Upper lobe of left lung (tissue), 6 donors: ENCODE data around the gene SPATA24. TPM values are rescaled to one million over a fixed set of nuclear protein-coding genes. Genes with fewer than 3 reads are reported as not detected.

Experiments
- ATAC-seq, 2 donors: fragments of 200-7000 bp; cut with Tn5 transposase; one replicate each; pipeline ENCODE4 v1.9.1; 2022; ENCODE audit warnings: mild to moderate bottlenecking in 2 of 2, moderate library complexity in 2 of 2; ENCODE audit not compliant: low FRiP score in 2 of 2
- DNase-seq, 2 donors: peaks; one replicate each; pipeline ENCODE4 v3.0.0-alpha.2; 2019 to 2020
- H3K27ac ChIP-seq, 4 donors: fragments of 200-600 bp; sonication (generic); one replicate each; pipeline ENCODE4 v1.5.1; 2016 to 2019
- H3K27me3 ChIP-seq, 4 donors: fragments of 200-600 bp; sonication (generic); one replicate each; pipeline ENCODE4 v1.5.1; 2017 to 2019
- H3K36me3 ChIP-seq, 4 donors: fragments of 200-600 bp; sonication (generic); one replicate each; pipeline ENCODE4 v1.5.1; 2016 to 2019
- H3K4me1 ChIP-seq, 4 donors: fragments of 200-600 bp; sonication (generic); one replicate each; pipeline ENCODE4 v1.5.1; 2018 to 2019
- H3K4me3 ChIP-seq, 4 donors: fragments of 200-600 bp; sonication (generic); one replicate each; pipeline ENCODE4 v1.5.1; 2017 to 2019; ENCODE audit warnings: mild to moderate bottlenecking in 2 of 4, moderate library complexity in 1 of 4
- H3K9me3 ChIP-seq, 4 donors: fragments of 200-600 bp; sonication (generic); one replicate each; pipeline ENCODE4 v1.5.1; 2018 to 2019
- EP300 ChIP-seq, 4 donors: sonication (generic); formaldehyde crosslinking; IDR thresholded peaks; one replicate each; pipeline ENCODE4 v1.5.1; 2017; ENCODE audit warnings: antibody characterized with exemption in 4 of 4, control low read depth in 2 of 4
- POLR2A ChIP-seq, 4 donors: fragments of 450-650 bp; IDR thresholded peaks; one replicate each; pipeline ENCODE4 v1.5.1; 2016 to 2017; ENCODE audit warnings: antibody characterized with exemption in 4 of 4, mild to moderate bottlenecking in 2 of 4
- POLR2AphosphoS5 ChIP-seq, 2 donors: sonication (generic); formaldehyde crosslinking; IDR thresholded peaks; one replicate each; pipeline ENCODE4 v1.5.1; 2017; ENCODE audit warnings: antibody characterized with exemption in 2 of 2
- WGBS, 2 donors: methylation state at CpG; one replicate each; pipeline ENCODE4 v1.1.5; 2017 to 2018; 5-methylcytosine and 5-hydroxymethylcytosine counted together
- total RNA-seq, 6 donors: library from RNA; depleted of rRNA in 4 of 6; stranded (reverse); fragments of >200 nt in 4 of 6; gene quantifications; one replicate each; pipeline versions ENCODE4 v1.1.0 to v1.2.1, GENCODE V29; 2016 to 2021
- TF ChIP-seq, protein P1 (sequence below), 6 experiments: fragments of 450-650 bp in 4 of 6; fragments of 200-600 bp in 2 of 6; sonication (generic) in 2 of 6; IDR thresholded peaks; one replicate each; pipeline ENCODE4 v1.5.1; 2016 to 2019; ENCODE audit warnings: antibody characterized with exemption in 6 of 6
- donor health status: DM: no; HTN: no; CAD: no; lungs with moderate emphysema.
- donor health status: DM: no; HTN: yes; CAD: no; lungs with severe emphysema.

SPATA24 gene
- total RNA-seq, 6 donors from 2014 or later, result 2.9 to 6.3 (median 4.8) TPM; not detected in 1

- no peaks in the 10 kb centered on the region for H3K9me3 ChIP-seq
- peaks cover 14 to 43% (median 35%) of the 10 kb centered on the region in 4 donors for H3K4me1 ChIP-seq
- ATAC-seq, result no peak
- H3K27me3 ChIP-seq, result peaks cover 0 to 31% (median 18%) of the 10 kb centered on the region in 4 donors
- H3K36me3 ChIP-seq, result no peaks in the 10 kb centered on the region
- WGBS, 2 donors, result 75 to 82% methylated on average over 6 to 8 of the region's 8 CpGs
- no peak for DNase-seq
- TF ChIP-seq EP300 (IDR thresholded peaks at IDR 0.05) (no peak), POLR2AphosphoS5 (IDR thresholded peaks at IDR 0.05) (no peak), POLR2A (IDR thresholded peaks at IDR 0.05) (no peak)
- TF ChIP-seq, protein P1, sequence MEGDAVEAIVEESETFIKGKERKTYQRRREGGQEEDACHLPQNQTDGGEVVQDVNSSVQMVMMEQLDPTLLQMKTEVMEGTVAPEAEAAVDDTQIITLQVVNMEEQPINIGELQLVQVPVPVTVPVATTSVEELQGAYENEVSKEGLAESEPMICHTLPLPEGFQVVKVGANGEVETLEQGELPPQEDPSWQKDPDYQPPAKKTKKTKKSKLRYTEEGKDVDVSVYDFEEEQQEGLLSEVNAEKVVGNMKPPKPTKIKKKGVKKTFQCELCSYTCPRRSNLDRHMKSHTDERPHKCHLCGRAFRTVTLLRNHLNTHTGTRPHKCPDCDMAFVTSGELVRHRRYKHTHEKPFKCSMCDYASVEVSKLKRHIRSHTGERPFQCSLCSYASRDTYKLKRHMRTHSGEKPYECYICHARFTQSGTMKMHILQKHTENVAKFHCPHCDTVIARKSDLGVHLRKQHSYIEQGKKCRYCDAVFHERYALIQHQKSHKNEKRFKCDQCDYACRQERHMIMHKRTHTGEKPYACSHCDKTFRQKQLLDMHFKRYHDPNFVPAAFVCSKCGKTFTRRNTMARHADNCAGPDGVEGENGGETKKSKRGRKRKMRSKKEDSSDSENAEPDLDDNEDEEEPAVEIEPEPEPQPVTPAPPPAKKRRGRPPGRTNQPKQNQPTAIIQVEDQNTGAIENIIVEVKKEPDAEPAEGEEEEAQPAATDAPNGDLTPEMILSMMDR (IDR thresholded peaks at IDR 0.05), result no peak
- H3K27ac ChIP-seq, result no peak overlapping the region
- H3K4me3 ChIP-seq, result no peak overlapping the region
Measured at GRCh38 chr5:139395844-139396640, 7.8 kb downstream of the SPATA24 start.

DNA sequence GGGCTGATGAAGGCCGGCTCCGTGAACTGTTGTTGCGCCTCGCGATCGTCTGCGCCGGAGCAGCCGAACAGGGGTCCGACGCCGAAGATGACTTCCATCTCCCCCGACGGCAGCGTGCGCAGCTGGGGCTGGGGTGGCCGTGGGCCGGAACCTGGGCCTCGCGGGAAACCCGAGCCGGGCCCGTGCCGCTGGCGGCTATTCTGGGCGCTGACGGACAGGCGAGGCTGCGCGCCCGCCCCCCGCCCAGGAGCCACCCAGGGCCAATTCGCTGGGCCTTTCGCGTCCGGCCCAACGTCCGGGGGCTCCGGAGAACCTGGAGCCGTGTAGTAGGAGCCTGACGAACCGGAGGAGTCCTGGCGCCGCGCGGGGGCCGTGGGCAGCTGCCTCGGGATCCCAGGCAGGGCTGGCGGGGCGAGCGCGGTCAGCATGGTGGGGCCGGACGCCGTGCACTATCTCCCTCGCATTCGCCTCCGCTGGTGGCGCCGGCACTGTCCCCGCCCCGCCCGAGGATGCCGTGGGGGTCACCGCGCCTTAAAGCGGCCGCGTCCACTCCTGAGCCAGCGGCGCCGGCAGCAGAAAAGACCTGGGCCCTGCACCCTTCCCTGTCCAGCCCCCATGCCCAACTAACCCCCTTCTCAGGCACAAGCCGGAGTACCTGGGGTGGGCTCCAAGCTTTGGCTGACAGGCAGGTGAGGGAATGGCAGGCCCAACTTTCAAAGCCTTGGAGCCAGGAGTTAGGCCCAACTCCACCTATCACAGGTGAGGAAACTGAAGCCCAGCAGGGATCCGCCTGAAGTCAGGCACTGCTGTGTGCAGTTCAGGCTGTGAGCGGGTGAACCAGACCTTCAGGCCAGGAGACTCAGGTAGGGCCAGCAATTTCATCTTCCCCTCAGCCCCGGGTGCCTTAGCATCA is 9.0 kb downstream of the SPATA24 start, which contains the start of gene PROB1:
TSS of gene PROB1 (minus strand) at position 451 of the 913 bp plus-strand sequence. CDS start at position 428, 23 bp downstream.
- Histone ChIP-seq H3K4me3 (peak within 1 kb of the TSS; percentile 25 to 65 (median 54)), H3K27me3 (peaks cover 0 to 31% (median 18%) of the 10 kb centered on the region in 4 donors), H3K36me3 (no peaks in the 10 kb centered on the region), H3K27ac (peak within 1 kb of the TSS in 3 of 4 donors; percentile 17 to 46 (median 35)), H3K4me1 (peaks cover 14 to 43% (median 35%) of the 10 kb centered on the region in 4 donors), H3K9me3 (no peaks in the 10 kb centered on the region)
- DNase-seq, result peak in 1 of 2 donors; percentile 88
- 41 to 54% methylated on average over 7 to 40 of the region's 76 CpGs for WGBS, 2 donors
- peak in 1 of 2 donors; percentile 36 for ATAC-seq
- no peak for TF ChIP-seq POLR2A (IDR thresholded peaks at IDR 0.05)
- TF ChIP-seq, protein P1 (IDR thresholded peaks at IDR 0.05), result no peak

DNA sequence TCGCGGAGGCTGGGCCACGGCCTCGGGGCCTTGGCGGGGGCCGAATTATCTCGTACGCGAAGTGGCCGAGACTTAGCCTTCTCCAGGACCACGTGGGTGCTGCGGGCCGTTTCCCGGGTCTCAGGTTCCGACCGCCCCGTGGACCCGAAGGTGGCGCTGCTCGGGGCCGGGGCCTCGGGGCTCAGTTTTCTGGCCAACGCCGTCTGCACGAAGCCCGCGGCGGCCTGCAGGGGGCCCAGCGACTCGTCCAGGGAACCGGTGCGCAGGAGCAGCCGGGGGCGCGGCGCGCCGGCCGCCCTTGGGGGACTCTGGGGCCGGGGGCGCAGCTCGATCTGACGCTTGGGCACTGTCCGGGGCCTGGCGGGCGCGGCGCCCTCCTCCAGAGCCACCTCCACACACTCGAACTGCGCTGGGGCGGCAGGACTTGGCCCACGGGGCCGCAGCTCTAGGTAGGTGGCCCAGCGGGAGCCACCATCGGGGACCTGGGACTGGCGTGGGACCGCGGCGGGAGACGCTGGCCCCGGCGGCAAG is 9.7 kb downstream of the SPATA24 start:
- ATAC-seq (peak in 1 of 2 donors; percentile 37), DNase-seq (peak in 1 of 2 donors; percentile 91)
- Histone ChIP-seq H3K36me3 (no peaks in the 10 kb centered on the region), H3K9me3 (no peaks in the 10 kb centered on the region), H3K27ac (peak overlapping the region in 2 of 4 donors; percentile 17 to 46), H3K4me1 (peaks cover 14 to 43% (median 35%) of the 10 kb centered on the region in 4 donors), H3K27me3 (peaks cover 0 to 31% (median 18%) of the 10 kb centered on the region in 4 donors), H3K4me3 (peak overlapping the region; percentile 25 to 65 (median 54))
- TF ChIP-seq EP300 (IDR thresholded peaks at IDR 0.05), result no peak
- TF ChIP-seq, protein P1 (IDR thresholded peaks at IDR 0.05), result peak in 4 of 6 experiments; percentile 22 to 63 (median 54)
- no peak for TF ChIP-seq POLR2AphosphoS5 (IDR thresholded peaks at IDR 0.05)
- WGBS, 2 donors, result 24% methylated on average over 28 of the region's 62 CpGs; no CpG with 5 or more reads in 1 of the 2 donors

- H3K27me3 ChIP-seq, result peaks cover 0 to 31% (median 18%) of the 10 kb centered on the region in 4 donors
- 23 to 26% methylated on average over 10 to 18 of the region's 49 CpGs for WGBS, 2 donors
- no peak for TF ChIP-seq POLR2A (IDR thresholded peaks at IDR 0.05)
- TF ChIP-seq POLR2AphosphoS5 (IDR thresholded peaks at IDR 0.05), result no peak
- TF ChIP-seq, protein P1 (IDR thresholded peaks at IDR 0.05), result no peak
- no peak for TF ChIP-seq EP300 (IDR thresholded peaks at IDR 0.05)
Measured at GRCh38 chr5:139393497-139394122, 10.3 kb downstream of the SPATA24 start.

More at GRCh38 chr5:139393497-139394122, 10.3 kb downstream of the SPATA24 start:
- ATAC-seq, result no peak
- Histone ChIP-seq H3K36me3 (no peaks in the 10 kb centered on the region), H3K4me1 (peaks cover 14 to 46% (median 36%) of the 10 kb centered on the region in 4 donors), H3K9me3 (no peaks in the 10 kb centered on the region), H3K4me3 (peak overlapping the region in 3 of 4 donors; percentile 49 to 65 (median 59)), H3K27ac (peak overlapping the region in 1 of 4 donors; percentile 71)
- no peak for DNase-seq
